Posterior vena cava (tissue), 2 donors: ENCODE measurements around the gene RABAC1. TPM values are rescaled to one million over a fixed set of nuclear protein-coding genes. Genes with fewer than 3 reads are reported as not detected.

Source experiments
- DNase-seq: peaks from one replicate; pipeline ENCODE4 v3.0.0-alpha.2; 2020; ENCODE audit warnings: low spot score
- intact Hi-C, 2 donors: fragments of 100-400 bp; cut with DNase I; formaldehyde crosslinking; loops; one replicate each; pipeline versions ENCODE4 v1.14.1 to v1.14.2; 2022 to 2023
- total RNA-seq, 2 donors: library from RNA; stranded (reverse); fragmentation: NEBNext Ultra II Directional; extraction: Animal tissue kit (Norgen Biotek cat#: 25700); gene quantifications; one replicate each; pipeline ENCODE4 v1.2.1, GENCODE V29; 2021
- donor health status: DM: yes; HTN: yes; CAD: no.
- donor health status: DM: yes; HTN: yes; CAD: no.

The RABAC1 gene
- total RNA-seq, 2 donors from 2014 or later = 186 to 191 TPM

DNA sequence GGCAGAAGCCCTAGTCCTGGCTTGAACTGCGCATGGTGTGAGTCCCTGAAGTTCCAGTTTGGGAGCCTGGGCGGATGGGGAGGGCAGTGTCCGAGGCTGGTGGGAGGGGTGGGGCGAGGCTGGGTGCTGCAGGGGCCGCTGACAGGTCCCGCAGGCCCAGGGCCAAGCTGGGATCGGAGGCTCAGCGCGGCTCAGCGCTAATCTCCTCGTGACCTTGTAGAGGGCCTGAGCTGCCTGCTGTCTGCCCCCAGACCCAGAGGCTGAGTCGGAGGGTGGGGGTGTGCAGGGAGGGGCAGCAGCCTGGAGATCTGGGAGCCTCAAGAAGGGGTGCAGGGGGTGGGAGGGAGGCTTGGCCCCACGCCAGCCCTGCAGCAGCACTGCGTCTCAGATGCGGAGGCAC, 31.9 kb upstream of the RABAC1 start:
- intact Hi-C loops = no loop called here
- no peak for DNase-seq

- intact Hi-C loops = no loop called here
- DNase-seq = no peak
Measured at GRCh38 chr19:41990615-41991014, 31.5 kb upstream of the RABAC1 start.

DNA sequence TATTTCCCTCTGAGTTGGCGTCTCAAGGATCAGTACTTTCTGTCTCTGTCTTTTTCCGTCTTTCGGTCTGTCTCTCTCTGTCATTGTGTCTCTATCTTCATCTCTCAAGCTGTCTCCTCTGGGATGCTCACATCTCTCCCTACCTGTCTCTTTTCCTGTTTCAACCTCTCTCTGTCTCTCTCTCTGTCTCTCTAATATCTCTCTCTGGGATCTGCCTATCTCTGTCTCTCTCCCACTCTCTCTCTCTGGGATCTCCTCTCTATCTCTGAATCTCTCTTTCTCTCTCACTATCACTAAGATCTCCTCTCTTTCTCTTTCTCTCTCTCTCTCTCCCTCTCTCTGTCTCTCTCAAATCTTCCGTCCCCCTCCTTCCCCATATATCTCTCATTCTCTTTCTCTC, 30.9 kb upstream of the RABAC1 start:
- intact Hi-C loops = no loop called here

GRCh38 chr19:41988947-41989346, 29.8 kb upstream of the RABAC1 start:
- intact Hi-C loops = no loop called here
- no peak for DNase-seq

More for the DNA sequence above, 30.9 kb upstream of the RABAC1 start:
- no peak for DNase-seq

DNA sequence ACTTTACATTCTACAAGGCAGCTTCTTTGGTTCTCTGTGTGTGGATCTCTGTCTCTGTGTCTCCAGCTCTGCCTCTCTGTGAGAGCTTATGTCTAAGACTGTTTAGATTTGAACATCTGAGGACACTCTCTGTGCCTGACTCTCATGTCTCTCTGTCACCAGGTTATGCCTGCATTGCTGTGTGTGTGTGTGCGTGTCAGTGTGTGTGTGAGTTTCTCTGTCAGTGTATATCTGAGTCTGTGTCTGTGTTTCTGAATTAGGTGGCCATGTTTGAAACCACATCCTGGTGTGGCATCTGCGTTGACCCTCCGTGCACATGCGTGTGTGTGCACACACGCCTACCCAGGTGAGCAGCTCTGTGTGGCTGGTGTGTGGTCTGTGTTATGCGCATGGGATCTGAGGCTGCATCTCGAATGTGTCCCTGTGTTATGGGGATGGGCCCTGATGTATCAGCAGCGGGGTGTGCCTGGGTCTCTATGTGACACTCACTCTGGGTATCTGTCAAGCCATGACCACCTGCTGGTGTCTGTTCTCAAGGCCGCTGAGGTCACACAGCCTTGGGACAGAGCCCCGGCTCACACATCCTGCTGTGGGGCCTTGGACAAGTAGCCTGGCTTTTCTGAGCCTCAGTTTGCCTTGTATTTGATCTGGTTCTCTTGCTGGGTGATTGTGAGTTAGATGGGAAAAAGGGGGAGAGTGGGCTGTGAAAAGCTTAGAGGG, 28.2 kb upstream of the RABAC1 start:
- intact Hi-C loops = no loop called here

DNA sequence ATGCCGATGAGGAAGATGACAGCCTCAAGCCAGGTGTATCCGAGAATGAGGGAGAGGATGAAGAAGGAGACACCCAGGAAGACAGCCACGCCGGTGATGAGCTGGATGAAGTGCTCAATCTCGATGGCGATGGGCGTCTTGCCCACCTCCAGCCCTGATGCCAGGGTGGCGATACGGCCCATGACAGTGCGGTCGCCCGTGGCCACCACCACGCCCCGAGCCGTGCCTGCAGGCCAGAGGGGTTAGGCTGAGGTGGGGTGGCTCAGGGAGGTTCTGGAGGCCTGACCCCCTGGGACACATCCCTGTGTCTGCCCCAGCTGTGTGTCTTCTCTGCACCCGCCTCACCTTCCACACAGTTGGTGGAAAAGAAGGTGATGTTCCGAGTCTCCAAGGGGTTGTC, 25.8 kb upstream of the RABAC1 start:
- intact Hi-C loops = no loop called here

More for the DNA sequence above, 28.2 kb upstream of the RABAC1 start:
- no peak for DNase-seq

GRCh38 chr19:41981724-41982123, 22.6 kb upstream of the RABAC1 start:
- DNase-seq = no peak
- intact Hi-C loops = no loop called here

More for the DNA sequence above, 25.8 kb upstream of the RABAC1 start:
- no peak for DNase-seq

DNA sequence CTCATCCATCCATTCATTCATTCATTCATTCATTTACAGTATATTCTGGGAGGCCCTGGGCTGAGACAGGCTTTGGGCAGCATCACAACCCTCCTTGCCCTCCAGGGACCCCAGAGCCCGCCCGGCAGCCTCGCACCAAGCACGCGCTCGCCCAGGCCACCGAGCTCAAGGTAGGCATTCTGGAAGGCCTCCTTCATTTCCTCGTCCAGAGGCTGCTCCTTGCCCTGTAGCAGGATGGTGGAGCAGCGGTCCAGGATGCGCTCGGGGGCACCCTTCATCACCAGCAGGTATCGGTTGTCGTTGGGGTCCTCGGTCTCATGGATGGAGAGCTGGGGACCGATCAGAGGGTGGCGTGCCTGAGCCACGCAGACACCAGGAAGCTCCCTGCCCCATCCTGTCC, 19.3 kb upstream of the RABAC1 start:
- DNase-seq = no peak
- intact Hi-C loops = no loop called here

- no peak for DNase-seq
- intact Hi-C loops = no loop called here
Measured at GRCh38 chr19:41977916-41978315, 18.8 kb upstream of the RABAC1 start.

- intact Hi-C loops = no loop called here
- DNase-seq = no peak
Measured at GRCh38 chr19:41974652-41975051, 15.5 kb upstream of the RABAC1 start.

GRCh38 chr19:41971363-41971762, 12.2 kb upstream of the RABAC1 start:
- intact Hi-C loops = no loop called here
- no peak for DNase-seq

DNA sequence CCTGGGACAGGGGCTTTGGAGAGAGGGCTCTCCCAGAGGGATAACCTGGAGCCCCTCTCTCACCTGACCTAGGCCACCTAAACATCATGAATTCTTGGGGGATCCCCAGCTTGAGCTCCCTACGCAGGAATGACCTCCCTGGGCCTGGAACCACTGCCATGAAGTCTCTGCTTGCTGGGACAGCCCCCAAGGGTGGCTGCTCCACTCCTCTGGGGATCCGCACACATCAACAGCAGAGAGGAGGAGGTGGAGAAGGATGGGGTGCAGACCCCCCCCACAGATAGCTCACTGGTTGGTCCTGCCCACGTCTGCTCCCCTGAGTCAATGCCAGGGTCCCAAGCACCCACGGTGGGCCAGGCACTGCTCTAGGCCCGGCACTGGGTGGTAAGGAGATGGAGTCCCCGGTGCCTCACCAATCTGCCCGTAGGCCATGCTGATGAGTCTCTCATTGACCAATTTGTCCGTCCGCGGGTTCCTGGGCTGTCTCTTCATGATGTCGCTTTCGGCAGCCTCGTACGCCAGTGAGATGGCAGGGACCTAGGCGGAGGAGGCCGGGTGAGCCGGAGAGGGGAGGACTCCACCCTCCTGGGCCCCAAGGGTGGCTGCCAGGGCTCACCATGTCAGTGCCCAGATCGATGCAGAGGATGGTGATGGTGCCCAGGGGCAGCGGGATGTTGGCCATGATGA, 10.8 kb upstream of the RABAC1 start:
- DNase-seq = no peak
- intact Hi-C loops = no loop called here

DNA sequence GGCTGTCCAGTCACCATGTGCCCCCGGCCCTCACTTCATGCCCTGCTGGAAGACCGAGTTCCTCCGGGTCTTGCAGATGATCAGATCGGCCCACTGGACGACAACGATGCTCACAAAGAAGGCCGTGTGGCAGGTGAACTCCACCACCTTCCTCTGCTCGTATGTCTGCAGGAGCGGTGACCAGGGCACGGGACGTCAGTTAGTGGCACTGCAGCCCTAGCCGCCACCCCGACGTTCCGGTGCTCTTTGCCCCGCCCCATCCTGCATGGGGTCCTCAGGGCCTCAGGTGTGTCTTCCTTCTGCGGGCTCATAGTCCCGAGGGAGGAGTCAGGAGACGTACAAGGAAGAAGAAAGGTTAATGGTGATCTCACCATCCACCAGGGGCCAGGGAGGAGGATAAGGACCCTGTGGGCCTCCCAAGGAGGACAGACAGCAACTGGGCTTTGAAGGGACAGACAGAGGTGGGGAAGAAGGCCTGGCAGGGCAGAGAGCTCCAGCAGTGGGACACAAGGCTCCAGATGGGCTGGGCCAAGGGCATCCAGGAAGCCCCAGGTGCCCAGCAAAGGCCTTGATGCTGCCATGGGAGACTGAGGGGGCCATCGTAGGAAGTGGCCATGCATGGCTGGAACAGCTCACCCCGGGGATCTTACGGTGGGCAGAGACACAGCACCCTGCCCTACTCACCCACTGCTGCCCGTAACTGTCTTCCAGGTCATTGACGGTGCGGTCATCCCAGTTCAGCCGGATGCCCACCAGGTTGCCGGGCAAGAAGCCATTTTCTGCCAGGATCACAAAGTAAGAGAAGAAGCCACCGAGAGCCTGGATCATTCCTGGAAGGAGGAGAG, 9.9 kb upstream of the RABAC1 start:
- no peak for DNase-seq
- intact Hi-C loops = no loop called here

GRCh38 chr19:41967054-41967783, 8.1 kb upstream of the RABAC1 start:
- intact Hi-C loops = no loop called here
- no peak for DNase-seq

DNA sequence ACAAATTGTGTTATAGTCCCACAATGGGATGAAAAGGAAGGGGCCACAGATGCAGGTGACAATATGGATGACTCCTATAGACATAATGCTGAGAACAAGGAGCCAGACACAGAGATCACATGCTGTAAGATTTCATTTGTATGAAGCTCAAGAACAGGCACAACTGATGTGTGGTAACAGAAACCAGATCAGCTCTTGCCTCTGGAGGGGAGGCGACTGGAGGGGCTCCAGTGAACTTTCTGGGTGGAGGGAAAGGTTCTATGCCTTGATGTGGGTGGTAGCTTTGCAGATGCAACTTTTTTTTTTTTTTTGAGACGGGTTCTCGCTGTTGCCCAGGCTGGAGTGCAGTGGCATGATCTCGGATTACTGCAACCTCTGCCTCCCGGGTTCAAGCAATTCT, 6.0 kb upstream of the RABAC1 start:
- intact Hi-C loops = no loop called here
- no peak for DNase-seq

DNA sequence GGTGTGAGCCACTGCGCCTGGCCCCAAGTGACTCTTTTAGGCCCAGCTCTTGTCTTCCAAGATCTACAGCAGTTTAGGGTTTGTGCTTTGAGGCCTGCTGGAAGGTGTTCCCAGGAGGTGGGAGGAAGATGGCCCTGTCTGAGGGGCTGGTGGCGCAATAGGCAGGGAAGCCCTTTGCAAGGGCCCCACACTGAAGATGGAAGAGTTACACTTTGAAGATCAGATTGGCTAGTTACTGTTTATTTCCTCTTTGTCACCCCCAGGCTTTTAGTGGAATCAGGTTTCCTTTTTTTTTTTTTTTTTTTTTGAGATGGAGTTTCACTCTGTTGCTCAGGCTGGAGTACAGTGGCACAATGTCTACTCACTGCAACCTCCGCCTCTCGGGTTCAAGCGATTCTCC, 1.9 kb upstream of the RABAC1 start:
- no peak for DNase-seq
- intact Hi-C loops = no loop called here

DNA sequence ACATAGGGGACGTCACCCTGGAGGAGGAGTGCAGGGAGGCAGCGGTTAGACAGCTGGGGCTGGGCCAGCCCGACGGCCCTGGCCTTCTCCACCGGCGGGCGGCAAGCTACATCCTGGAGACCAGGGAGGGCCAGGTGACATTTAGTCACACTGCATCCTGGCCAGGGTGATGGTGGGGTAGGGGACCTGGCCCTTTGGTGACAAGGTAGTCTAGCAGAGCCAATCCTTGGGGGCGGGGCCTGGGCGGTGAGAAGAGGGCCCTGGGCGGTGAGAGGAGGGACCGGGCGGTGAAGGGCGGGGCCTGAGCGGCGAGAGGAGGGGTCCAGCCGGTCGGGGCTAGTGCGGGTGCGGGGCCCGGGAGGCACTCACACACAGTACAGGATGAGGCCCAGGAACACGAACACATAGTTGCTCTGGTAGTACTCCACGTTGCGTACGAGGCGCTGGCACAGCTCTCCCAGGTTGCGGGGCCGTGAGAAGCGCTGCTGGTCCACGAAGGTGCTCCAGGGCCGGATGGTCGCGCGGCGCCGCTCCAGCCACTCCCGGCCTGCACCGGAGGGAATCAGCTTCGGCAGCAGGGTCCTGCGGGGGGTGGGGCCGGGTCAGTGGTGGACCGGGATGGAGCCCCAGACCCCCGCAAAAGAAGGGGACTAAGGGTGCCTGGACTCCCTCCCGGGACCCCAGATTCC, 610 bp downstream of the RABAC1 start:
- DNase-seq = peak; percentile 94
- intact Hi-C loops = no loop called here

DNA sequence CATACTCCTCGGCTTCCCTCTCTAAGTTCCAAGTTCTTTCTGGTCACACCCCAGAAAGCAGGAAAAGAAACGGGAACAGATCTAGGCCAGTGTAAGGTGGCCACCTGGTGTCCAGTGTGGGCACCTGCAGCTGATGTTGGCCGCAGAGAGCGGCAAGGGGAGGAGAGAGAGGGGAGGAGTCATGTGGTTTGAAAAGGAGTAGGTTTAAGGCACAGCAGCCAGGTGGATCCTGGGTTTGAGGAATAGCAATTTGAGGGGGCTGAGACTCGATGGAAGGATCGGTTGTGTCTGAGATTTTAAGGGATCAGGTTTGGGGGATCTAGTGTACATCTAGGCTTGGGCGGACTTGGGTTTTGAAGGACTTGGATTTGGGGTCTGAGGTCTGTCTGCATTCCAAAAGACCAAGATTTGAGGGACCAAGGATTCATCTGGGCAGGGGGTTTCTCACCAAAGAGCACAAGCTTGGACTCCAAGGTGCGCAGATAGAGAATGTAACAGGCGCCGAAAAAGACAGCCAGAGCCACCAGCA, 1.2 kb downstream of the RABAC1 start:
- DNase-seq = peak; percentile 90
- intact Hi-C loops = no loop called here
